Measurements from ENCODE around the gene UBE2K.
"Not testable (repeated sequence)": the region's sequence is repeated elsewhere in the genome, so short reads cannot be mapped to it uniquely, and the experiment has no call there.

Gene UBE2K

GRCh38 chr4:39732728-39733127 lies 34.8 kb downstream of the UBE2K start:
- DNase-seq = no peak

- DNase-seq = not testable (repeated sequence)
Measured at GRCh38 chr4:39739591-39739990, 41.7 kb downstream of the UBE2K start.

GRCh38 chr4:39741401-39741800 lies 43.5 kb downstream of the UBE2K start:
- no peak for DNase-seq

GRCh38 chr4:39745920-39746319 lies 48.0 kb downstream of the UBE2K start:
- no peak for DNase-seq

DNA sequence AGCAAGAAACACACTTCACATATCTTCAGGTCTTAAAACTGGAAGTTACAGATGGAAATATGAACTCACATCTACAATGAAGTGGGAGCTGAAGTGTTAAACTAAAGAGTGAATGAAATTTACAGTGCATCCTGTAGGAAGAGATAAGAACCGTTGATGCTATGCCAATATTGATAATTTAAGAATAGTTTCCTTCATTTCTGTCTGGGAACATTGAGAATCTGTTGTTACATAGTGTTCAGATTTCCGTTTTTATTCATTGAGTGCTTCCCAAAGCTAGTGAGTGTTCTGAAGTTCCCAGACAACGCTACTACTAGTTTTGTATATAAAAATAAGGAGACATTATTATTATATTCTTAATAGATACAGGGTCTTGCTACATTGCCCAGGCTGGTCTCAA lies 52.3 kb downstream of the UBE2K start:
- no peak for DNase-seq

- no peak for DNase-seq
Measured at GRCh38 chr4:39754309-39754708, 56.4 kb downstream of the UBE2K start.

DNA sequence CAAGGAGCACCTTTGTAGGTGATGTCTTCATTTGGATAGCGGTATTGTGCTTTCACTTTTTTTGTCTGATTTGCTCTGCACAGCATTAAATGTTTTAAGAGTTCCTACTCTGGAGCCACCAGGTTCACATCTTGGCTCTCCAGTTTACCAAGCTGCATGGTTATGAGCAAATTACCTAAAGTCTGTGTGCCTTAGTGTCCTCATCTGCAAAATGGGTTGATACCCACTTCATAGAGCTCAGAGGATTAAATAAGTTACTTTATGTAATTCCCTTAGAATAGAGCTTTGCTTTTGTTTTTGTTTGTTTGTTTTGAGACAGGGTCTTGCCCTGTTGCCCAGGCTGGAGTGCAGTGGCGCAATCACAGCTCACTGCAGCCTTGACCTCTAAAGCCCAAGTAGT lies 58.2 kb downstream of the UBE2K start:
- DNase-seq = no peak

DNA sequence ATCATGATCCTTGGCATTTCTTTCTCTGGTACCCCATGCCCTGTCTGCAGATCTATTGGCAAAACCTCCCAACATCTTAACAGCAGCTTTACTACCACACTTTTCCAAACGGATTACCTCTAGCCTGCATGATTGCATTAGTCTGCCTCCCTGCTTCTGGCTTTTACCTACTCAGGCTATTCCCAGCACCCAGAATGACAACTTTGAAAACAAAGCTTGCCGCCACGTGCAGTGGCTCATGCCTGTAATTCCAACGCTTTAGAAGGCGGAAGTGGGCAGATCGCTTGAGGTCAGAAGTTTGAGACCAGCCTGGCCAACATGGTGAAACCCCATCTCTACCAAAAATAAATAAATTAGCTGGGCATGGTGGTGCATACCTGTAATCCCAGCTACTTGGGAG lies 60.2 kb downstream of the UBE2K start:
- DNase-seq = no peak

DNA sequence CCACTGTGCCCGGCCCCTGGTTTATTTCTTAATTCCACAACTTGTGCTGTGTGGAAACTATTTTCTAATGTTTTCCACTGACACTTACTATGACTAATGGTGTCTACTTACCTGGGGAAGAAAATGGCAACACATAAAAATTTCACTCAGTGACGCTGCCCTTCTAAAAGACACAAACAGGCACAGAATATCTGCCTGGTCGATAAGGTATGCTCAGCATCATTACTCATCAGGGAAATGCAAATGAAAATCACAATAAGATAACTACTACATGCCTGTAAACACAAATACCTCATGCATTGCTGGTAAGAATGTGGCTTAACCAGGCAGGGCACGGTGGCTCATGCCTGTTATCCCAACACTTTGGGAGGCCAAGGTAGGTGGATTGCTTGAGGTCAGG lies 61.6 kb downstream of the UBE2K start:
- no peak for DNase-seq

DNA sequence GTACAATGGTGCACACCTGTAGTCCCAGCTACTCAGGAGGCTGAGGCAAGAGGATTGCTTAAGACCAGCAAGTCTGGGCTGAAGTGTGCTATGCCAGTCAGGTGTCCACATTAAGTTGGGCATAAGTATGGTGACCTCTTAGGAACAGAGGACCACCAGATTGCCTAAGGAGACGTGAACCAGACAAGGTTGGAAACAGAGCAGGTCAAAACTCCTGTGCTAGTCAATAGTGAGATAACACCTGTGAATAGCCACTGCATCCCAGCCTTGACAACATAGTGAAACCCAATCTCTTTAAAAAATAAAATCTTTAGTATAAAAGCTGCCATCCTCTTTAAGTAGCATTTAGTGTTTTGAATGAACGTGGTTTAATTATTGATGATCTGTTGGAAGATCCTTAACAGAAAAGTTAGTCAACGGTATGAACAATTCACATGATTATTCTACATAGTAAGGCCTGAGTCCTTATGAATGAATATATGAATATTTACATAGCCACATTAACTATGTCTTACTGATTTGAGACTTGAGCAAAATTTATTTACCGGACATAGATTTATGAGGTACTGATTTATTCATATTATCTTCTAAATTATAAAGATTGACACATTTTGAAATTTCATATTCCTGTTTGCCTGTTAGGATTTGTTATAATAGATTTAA lies 63.2 kb downstream of the UBE2K start:
- DNase-seq = no peak

DNA sequence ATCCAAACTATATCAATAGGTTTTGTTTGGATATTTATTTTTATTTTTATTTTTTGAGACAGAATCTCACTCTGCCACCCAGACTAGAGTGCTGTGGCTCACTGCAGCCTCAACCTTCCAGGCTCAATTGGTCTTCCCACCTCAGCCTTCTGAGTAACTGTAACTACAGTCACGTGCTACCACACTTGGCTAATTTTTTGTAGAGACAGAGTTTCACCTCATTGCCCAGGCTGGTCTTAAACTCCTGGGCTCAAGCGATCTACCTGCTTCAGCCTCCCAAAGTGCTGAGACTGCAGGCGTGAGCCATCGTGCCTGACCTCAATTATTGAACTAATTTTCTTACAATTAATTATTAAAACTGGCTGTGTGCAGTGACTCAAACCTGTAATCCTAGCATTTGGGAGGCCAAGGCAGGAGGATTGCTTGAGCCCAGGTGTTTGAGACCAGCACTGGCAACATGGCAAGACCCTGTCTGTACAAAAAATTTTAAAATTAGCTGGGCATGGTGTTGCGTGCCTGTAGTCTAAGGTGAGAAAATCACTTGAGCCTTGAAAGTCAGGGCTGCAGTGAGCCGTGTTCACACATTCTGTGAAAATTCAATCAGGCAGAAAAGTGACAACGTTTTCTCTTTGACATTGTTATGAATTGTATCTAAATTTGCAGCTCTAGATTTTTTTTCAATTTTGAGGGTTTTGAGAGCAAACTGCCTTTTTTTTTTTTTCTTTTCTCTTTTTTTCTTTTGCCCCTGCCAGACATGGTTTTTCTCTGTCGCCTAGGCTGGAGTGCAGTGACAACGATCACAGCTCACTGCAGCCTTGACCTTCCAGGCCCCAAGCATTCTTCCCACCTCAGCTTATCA lies 66.0 kb downstream of the UBE2K start:
- DNase-seq = no peak

DNA sequence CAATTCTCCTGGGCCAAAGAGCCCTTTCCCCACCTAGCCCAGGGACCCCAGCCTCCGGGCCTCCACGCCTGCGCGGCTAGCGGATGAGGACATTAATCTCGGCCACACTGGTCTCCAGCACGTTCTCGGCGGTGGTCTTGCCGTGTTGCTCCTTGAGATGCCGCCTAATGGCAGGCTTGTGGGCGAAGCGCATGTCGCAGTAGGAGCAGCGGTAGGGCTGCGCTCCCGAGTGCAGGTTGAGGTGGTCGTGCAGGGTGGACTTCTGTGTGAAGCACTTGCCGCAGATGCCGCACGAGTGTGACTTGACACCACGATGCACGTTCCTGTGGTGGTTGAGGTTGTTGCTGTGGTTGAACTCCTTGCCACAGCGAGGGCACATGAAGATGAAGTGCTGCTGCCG lies 72.1 kb downstream of the UBE2K start:
- no peak for DNase-seq

DNA sequence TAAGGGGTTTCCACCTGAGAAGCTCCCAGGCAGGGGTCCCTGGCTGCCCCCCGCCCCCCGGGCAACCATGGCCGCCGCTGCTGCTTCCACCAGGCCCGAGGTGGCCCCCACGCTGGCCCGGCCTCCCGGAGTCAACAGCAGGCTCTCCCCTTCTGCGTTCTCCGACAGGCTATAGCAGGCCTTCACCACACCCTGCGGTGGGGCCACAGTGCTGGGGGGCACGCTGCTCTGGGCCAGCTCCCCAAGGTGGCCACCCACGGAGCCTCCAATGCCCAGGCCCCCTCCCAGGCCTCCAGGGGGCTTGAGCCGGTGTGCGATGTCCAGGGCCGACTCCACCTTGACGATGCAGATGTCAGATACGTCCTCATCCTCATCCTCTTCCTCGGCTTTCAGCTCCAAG lies 72.5 kb downstream of the UBE2K start:
- DNase-seq = no peak

GRCh38 chr4:39770969-39771724 lies 73.2 kb downstream of the UBE2K start:
- DNase-seq = no peak

DNA sequence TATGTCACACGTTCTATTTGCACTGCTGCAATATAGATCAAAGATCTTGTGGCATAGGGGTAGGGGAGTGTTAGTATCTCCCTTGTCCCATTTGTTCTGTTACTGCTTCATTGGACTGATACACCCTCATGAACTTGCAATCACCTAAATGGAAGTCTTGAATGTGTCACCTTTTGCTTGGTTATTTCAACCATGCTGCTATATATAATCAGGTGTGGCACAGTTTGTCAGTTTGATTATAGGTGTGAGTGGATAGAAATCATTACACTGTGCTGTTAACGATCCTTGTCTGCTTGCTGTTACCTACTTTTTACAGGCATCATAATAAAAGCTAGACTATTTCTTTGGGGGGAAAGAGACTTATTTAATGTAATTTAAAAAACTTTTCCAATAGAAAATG lies 84.1 kb downstream of the UBE2K start:
- not testable (repeated sequence) for DNase-seq

DNA sequence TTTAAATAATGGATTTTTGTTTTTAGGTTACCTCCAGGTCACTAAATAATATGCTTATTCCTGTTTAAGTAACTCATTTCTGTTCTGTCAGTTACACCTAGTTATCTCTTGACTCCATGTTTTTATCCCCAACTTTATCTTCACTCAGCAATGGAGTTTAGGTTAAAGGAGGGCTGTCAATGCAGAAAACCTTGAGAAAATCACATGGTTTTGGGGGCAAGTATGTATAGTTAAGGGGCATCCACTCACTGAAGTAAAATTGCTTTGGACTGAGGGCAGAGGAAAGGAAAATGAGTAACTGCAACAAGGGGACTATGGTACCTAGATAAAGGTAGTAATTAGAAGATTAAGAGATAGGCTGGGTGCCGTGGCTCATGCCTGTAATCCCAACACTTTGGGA lies 87.1 kb downstream of the UBE2K start:
- no peak for DNase-seq

DNA sequence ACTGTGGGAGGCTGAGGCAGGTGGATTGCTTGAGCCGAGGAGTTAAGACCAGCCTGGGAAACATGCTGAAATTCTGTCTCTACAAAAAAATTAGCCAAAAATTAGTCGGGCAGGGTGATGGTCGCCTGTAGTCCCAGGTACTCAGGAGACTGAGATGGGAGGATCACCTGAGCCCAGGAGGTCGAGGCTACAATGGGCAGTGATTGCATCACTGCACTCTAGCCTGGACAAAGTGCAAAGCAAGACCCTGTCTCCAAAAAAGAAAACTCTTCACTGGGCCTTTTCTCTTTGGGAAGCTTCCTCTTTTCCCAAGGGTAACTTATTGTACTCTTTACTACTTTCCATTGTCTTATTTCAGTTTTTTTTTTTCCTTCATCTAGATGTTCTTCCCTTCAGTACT lies 88.9 kb downstream of the UBE2K start:
- DNase-seq = no peak

GRCh38 chr4:39792128-39792527 lies 94.2 kb downstream of the UBE2K start:
- DNase-seq = no peak

GRCh38 chr4:39792529-39792928 lies 94.6 kb downstream of the UBE2K start:
- DNase-seq = no peak

DNA sequence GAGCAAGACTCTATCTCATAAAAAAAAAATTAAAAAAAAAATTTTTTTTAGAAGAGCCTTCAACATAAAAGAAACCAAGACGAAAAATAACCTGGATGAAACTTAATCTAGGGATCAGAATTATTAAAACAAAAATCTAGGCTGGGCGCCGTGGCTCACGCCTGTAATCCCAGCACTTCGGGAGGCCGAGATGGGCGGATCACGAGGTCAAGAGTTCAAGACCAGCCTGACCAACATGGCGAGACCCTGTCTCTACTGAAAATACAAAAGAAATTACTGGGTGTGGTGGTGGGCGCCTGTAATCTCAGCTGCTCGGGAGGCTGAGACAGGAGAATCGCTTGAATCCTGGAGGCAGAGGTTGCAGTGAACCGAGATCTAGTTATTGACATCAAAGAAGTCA lies 95.0 kb downstream of the UBE2K start:
- DNase-seq = not testable (repeated sequence)

GRCh38 chr4:39802005-39802404 lies 104.1 kb downstream of the UBE2K start:
- DNase-seq = no peak

DNA sequence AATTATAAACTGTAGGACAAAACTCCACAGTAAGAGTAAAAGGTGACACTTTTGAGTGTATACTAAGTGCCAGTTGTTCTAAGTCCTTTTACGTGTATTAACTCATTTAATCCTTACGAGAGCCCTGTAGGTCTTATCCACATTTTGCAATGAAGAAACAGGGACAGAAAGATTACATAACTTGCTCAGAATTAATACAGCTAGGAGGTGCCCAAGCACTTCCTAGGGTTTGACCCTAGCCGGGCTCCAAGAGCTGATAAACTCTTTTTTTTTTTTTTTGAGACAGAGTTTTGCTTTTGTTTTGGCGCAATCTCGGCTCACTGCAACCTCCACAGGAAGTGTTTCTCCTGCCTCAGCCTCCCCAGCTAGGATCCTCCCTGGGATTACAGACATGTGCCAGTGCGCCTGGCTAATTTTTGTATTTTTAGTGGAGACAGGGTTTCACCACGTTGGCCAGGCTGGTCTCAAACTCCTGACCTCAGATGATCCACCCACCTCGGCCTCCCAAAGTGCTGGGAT lies 110.4 kb downstream of the UBE2K start:
- no peak for DNase-seq

DNA sequence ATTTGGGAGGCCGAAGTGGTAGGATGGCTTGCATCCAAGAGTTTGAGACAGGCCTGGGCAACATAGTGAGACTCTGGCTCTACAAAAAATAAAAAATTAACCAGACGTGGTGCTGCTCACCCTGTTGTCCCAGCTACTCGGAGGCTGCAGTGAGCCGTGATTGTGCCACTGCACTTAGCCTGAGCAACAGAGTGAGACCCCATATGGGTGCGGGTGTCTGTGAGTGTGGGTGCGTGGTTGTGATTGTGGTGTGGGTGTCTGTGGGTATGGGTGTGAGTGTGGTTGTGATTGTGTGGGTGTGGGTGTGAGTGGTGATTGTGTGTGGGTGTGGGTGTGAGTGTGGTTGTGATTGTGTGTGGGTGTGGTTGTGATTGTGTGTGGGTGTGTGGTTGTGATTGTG lies 114.6 kb downstream of the UBE2K start:
- no peak for DNase-seq

DNA sequence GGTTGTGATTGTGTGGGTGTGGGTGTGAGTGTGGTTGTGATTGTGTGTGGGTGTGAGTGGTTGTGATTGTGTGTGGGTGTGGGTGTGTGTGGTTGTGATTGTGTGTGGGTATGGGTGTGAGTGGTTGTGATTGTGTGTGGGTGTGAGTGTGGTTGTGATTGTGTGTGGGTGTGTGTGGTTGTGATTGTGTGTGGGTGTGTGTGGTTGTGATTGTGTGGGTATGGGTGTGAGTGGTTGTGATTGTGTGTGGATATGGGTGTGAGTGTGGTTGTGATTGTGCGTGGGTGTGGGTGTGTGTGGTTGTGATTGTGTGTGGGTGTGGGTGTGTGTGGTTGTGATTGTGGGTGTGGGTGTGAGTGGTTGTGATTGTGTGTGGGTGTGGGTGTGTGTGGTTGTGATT lies 115.1 kb downstream of the UBE2K start:
- DNase-seq = not testable (repeated sequence)

Data from activated CD4-positive, CD25-positive, alpha-beta regulatory T cell treated with anti-CD3 and anti-CD28 coated beads, Interleukin-2, amount 50 U/mL, for 72 hours (primary cell).